Prostate gland (tissue), 2 donors: Measurements from ENCODE around the gene LMBRD2. TPM values are rescaled to one million over a fixed set of nuclear protein-coding genes. Genes with fewer than 3 reads are reported as not detected.

Experiments used
- DNase-seq: peaks from one replicate; pipeline ENCODE4 v3.0.0-alpha.2; 2019; ENCODE audit warnings: low spot score
- H3K27ac ChIP-seq, 2 donors: fragments of 200-600 bp; sonication (generic); 2 replicates each; pipeline ENCODE4 v1.5.1; 2017 to 2019
- H3K27me3 ChIP-seq: fragments of 200-600 bp; sonication (generic); replicated peaks from 2 replicates; pipeline ENCODE4 v1.5.1; 2019; ENCODE audit not compliant: insufficient read depth
- H3K36me3 ChIP-seq, 2 donors: fragments of 200-600 bp; sonication (generic); 1 replicate in 1 of 2; 2 replicates in 1 of 2; pipeline versions ENCODE4 v1.5.1 to v1.8.1; 2017 to 2019
- H3K4me1 ChIP-seq: fragments of 200-600 bp; sonication (generic); replicated peaks from 2 replicates; pipeline ENCODE4 v1.5.1; 2019
- H3K4me3 ChIP-seq, 2 donors: fragments of 200-600 bp; sonication (generic); 2 replicates each; pipeline ENCODE4 v1.5.1; 2017 to 2019
- H3K9me3 ChIP-seq: fragments of 200-600 bp; sonication (generic); 2 replicates; pipeline ENCODE4 v1.5.1; 2017
- CTCF ChIP-seq, 4 experiments: fragments of 200-600 bp in 2 of 4; fragments of 450-650 bp in 2 of 4; sonication (generic) in 2 of 4; IDR thresholded peaks; 1 replicate in 3 of 4; 2 replicates in 1 of 4; pipeline ENCODE4 v1.5.1; 2016 to 2019; ENCODE audit warnings: antibody characterized with exemption in 4 of 4, mild to moderate bottlenecking in 2 of 4, moderate library complexity in 2 of 4
- POLR2A ChIP-seq: fragments of 450-650 bp; IDR thresholded peaks from one replicate; pipeline ENCODE4 v1.6.1; 2016; ENCODE audit warnings: antibody characterized with exemption, mild to moderate bottlenecking
- POLR2AphosphoS5 ChIP-seq: sonication (generic); formaldehyde crosslinking; IDR thresholded peaks from one replicate; pipeline ENCODE4 v1.6.1; 2017; ENCODE audit warnings: antibody characterized with exemption
- WGBS: methylation state at CpG from one replicate; pipeline ENCODE4 v1.1.5; 2018; 5-methylcytosine and 5-hydroxymethylcytosine counted together
- intact Hi-C: fragments of 100-400 bp; cut with DNase I; formaldehyde crosslinking; loops from one replicate; pipeline ENCODE4 v1.14.2; 2022
- total RNA-seq, 2 donors: library from RNA; depleted of rRNA; stranded (reverse); fragments of >200 nt; gene quantifications; one replicate each; pipeline ENCODE4 v1.1.0, GENCODE V29; 2016

The LMBRD2 gene
- total RNA-seq, 2 donors from 2014 or later, result 7.4 to 15.7 TPM

DNA sequence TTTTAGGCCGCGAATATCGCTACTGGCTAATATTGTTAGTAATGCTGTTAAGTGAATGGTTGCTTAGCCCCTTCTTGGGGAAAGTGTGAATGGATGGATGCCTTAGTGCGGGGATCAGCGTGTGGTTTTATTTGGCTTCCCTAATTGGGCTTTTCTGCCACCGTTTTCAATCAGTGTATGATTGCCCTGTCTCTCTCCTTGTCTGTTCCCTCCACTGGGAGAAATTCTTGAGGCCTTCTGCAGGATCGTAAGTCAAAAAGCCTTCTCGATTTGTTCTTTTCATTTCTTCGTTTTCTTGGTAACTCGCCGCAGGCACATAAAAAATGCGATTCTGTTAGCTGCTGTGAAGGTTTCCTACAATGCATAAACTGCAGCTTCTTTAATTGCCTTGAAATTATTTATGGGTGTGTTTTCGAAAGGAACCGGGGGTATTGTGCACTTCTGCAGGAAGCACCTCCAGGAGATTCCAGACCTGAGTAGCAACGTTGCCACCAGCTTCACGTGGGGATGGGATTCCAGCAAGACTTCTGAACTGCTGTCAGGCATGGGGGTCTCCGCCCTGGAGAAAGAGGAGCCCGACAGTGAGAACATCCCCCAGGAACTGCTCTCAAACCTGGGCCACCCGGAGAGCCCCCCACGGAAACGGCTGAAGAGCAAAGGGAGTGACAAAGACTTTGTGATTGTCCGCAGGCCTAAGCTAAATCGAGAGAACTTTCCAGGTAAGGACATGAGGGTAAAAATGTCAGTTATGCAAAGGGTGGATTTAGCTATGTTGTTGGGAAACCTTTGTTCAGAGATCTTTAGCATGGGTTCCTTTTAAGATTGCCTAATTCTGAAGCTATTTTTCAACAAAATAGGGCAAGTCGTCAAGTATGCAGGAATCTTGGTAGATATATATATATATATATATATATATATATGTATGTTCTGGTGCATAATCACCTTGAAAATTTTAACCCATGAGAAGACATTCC lies 924 bp upstream of the LMBRD2 start:
- Histone ChIP-seq H3K27ac (peak overlapping the region; percentile 39 to 80), H3K9me3 (no peaks in the 10 kb centered on the region), H3K27me3 (no peaks in the 10 kb centered on the region), H3K36me3 (no peaks in the 10 kb centered on the region), H3K4me3 (peak overlapping the region; percentile 71 to 88), H3K4me1 (peaks cover 4% of the 10 kb centered on the region)
- intact Hi-C loops, result loop anchor here (5.0 kb wide), 1 partner anchor 90 kb away; the partner anchor contains the start of gene NADK2
- no peak for DNase-seq
- TF ChIP-seq CTCF (IDR thresholded peaks at IDR 0.05), result no peak
- no peak for TF ChIP-seq POLR2AphosphoS5
- no peak for TF ChIP-seq POLR2A
- WGBS, result 2% methylated on average over 24 of the region's 24 CpGs

GRCh38 chr5:36150676-36151433 lies 832 bp downstream of the LMBRD2 start:
- Histone ChIP-seq H3K36me3 (no peaks in the 10 kb centered on the region), H3K4me3 (peak overlapping the region; percentile 71 to 88), H3K9me3 (no peaks in the 10 kb centered on the region), H3K27ac (peak overlapping the region; percentile 72 to 80), H3K4me1 (peaks cover 4% of the 10 kb centered on the region), H3K27me3 (no peaks in the 10 kb centered on the region)
- no peak for DNase-seq
- intact Hi-C loops, result loop anchor here (5.0 kb wide), 1 partner anchor 91 kb away; the partner anchor contains the start of gene NADK2
- TF ChIP-seq POLR2AphosphoS5 (no peak), POLR2A (no peak), CTCF (IDR thresholded peaks at IDR 0.05) (no peak)
- WGBS, result 2% methylated on average over 23 of the region's 23 CpGs

GRCh38 chr5:36147681-36148080 lies 4.0 kb downstream of the LMBRD2 start:
- Histone ChIP-seq H3K4me3 (no peak overlapping the region), H3K27ac (no peak overlapping the region), H3K9me3 (no peaks in the 10 kb centered on the region), H3K4me1 (peaks cover 4% of the 10 kb centered on the region), H3K27me3 (no peaks in the 10 kb centered on the region), H3K36me3 (no peaks in the 10 kb centered on the region)
- TF ChIP-seq POLR2AphosphoS5 (no peak), POLR2A (no peak), CTCF (IDR thresholded peaks at IDR 0.05) (no peak)
- 49% methylated on average over 2 of the region's 2 CpGs for WGBS
- DNase-seq, result no peak
- intact Hi-C loops, result no loop called here

DNA sequence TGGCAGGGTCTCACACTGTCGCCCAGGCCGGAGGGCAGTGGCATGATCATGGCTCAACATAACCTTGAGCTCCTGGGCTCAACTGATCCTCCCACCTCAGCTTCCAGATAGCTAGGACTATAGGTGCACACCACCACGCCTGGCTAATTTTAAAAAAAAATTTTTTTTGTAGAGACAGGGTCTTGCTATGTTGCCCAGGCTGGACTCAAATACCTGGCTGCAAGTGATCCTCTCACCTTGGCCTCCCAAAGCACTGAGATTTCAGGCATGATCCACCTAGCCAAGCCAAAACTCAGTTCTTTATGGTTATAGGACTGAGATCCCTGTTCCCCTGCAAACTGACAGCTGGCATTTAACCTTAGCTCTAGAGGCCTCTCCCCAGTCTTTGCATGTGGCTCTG lies 5.3 kb downstream of the LMBRD2 start:
- Histone ChIP-seq H3K27me3 (no peaks in the 10 kb centered on the region), H3K4me1 (peaks cover 4% of the 10 kb centered on the region), H3K4me3 (no peak overlapping the region), H3K9me3 (no peaks in the 10 kb centered on the region), H3K36me3 (no peaks in the 10 kb centered on the region), H3K27ac (no peak overlapping the region)
- intact Hi-C loops, result no loop called here
- WGBS, result 98% methylated on average over 3 of the region's 3 CpGs
- TF ChIP-seq CTCF (IDR thresholded peaks at IDR 0.05), result no peak
- no peak for TF ChIP-seq POLR2A
- no peak for TF ChIP-seq POLR2AphosphoS5
- DNase-seq, result no peak
